ENCODE data around the gene PARVA. TPM values are rescaled to one million over a fixed set of nuclear protein-coding genes. Genes with fewer than 3 reads are reported as not detected.

The PARVA gene
- total RNA-seq, 2 donors from 2014 or later = 55.9 to 58.1 TPM

DNA sequence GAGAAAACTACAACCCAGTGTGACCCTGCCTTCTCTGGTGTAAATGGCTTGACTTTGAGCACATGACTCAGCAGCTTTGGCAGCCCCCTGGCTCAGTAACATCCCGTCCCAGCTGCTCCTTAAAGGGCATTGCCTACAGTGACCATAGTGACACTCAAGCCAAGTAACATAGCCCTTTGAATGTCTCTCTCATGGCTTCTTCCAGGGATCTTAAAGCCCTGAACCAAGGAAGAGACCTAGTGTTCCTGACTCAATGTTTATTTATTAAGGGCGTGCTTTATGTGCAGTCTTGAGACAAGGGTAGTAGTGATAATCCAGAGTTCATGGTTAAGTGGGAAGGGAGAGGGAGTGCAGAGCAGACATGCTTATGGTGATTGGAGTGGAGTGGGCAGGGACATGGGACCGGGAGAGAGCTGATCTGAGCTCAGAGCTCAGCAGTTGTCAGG lies 125.7 kb downstream of the PARVA start:
- no peak overlapping the region for H3K4me3 ChIP-seq
- no peak overlapping the region for H3K27ac ChIP-seq
- no peaks in the 10 kb centered on the region for H3K27me3 ChIP-seq
- no peaks in the 10 kb centered on the region for H3K9me3 ChIP-seq
- H3K4me1 ChIP-seq = peaks cover 0 to 20% of the 10 kb centered on the region in 2 donors
- TF ChIP-seq, protein P1, sequence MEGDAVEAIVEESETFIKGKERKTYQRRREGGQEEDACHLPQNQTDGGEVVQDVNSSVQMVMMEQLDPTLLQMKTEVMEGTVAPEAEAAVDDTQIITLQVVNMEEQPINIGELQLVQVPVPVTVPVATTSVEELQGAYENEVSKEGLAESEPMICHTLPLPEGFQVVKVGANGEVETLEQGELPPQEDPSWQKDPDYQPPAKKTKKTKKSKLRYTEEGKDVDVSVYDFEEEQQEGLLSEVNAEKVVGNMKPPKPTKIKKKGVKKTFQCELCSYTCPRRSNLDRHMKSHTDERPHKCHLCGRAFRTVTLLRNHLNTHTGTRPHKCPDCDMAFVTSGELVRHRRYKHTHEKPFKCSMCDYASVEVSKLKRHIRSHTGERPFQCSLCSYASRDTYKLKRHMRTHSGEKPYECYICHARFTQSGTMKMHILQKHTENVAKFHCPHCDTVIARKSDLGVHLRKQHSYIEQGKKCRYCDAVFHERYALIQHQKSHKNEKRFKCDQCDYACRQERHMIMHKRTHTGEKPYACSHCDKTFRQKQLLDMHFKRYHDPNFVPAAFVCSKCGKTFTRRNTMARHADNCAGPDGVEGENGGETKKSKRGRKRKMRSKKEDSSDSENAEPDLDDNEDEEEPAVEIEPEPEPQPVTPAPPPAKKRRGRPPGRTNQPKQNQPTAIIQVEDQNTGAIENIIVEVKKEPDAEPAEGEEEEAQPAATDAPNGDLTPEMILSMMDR (IDR thresholded peaks at IDR 0.05) = no peak
- DNase-seq (ENCODE audit: low spot score) = no peak
- H3K36me3 ChIP-seq = peaks cover 40% of the 10 kb centered on the region

DNA sequence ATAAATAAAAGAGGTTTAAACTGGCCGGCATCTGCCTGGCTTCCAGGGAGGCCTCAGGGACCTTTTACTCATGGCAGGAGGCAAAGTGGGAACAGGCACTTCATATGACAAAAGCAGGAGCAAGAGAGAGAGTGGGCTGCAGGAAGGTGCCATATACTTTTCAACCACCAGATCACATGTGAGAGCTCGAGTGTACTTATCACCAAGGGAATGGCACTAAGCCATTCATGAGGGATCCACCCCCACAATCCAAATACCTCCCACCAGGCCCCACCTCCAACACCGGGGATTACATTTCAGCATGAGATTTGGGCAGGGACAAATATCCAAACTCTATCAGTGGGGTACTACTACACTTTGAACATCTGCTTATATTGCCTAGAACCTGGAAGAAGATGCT lies 126.5 kb downstream of the PARVA start:
- Histone ChIP-seq H3K9me3 (no peaks in the 10 kb centered on the region), H3K4me3 (no peak overlapping the region), H3K27ac (no peak overlapping the region), H3K4me1 (peaks cover 0 to 28% of the 10 kb centered on the region in 2 donors), H3K36me3 (peaks cover 35% of the 10 kb centered on the region), H3K27me3 (no peaks in the 10 kb centered on the region)
- TF ChIP-seq, protein P1 (IDR thresholded peaks at IDR 0.05) = no peak
- no peak for DNase-seq (ENCODE audit: low spot score)

- H3K9me3 ChIP-seq = no peaks in the 10 kb centered on the region
- H3K27ac ChIP-seq = no peak overlapping the region
- H3K27me3 ChIP-seq = no peaks in the 10 kb centered on the region
- no peak for DNase-seq (ENCODE audit: low spot score)
- H3K36me3 ChIP-seq = peaks cover 35% of the 10 kb centered on the region
- TF ChIP-seq, protein P1 (IDR thresholded peaks at IDR 0.05) = no peak
- peaks cover 0 to 28% of the 10 kb centered on the region in 2 donors for H3K4me1 ChIP-seq
- no peak overlapping the region for H3K4me3 ChIP-seq
These were observed 127.8 kb downstream of the PARVA start for GRCh38 chr11:12505183-12505582.

GRCh38 chr11:12506404-12506921 lies 129.1 kb downstream of the PARVA start:
- Histone ChIP-seq H3K27me3 (no peaks in the 10 kb centered on the region), H3K36me3 (peaks cover 30% of the 10 kb centered on the region), H3K4me1 (peaks cover 0 to 28% of the 10 kb centered on the region in 2 donors), H3K9me3 (no peaks in the 10 kb centered on the region), H3K4me3 (no peak overlapping the region), H3K27ac (no peak overlapping the region)
- DNase-seq (ENCODE audit: low spot score) = no peak
- TF ChIP-seq, protein P1 (IDR thresholded peaks at IDR 0.05) = no peak

GRCh38 chr11:12507391-12507790 lies 130.0 kb downstream of the PARVA start:
- no peaks in the 10 kb centered on the region for H3K27me3 ChIP-seq
- DNase-seq (ENCODE audit: low spot score) = no peak
- H3K4me1 ChIP-seq = peaks cover 0 to 27% of the 10 kb centered on the region in 2 donors
- no peak overlapping the region for H3K27ac ChIP-seq
- H3K36me3 ChIP-seq = peaks cover 30% of the 10 kb centered on the region
- TF ChIP-seq, protein P1 (IDR thresholded peaks at IDR 0.05) = no peak
- no peak overlapping the region for H3K4me3 ChIP-seq
- H3K9me3 ChIP-seq = no peaks in the 10 kb centered on the region

Data from right atrium auricular region (tissue), 2 donors.